Measurements from ENCODE around the gene LRRC42.

GRCh38 chr1:53957194-53957818 lies 11.2 kb downstream of the LRRC42 start:
- TF ChIP-seq ZNF639 (tag by site-specific recombination; IDR thresholded peaks at IDR 0.05) (no peak), ZNF777 (tag by site-specific recombination; IDR thresholded peaks at IDR 0.05; ENCODE audit: borderline replicate concordance) (no peak), ATF2 (tag by site-specific recombination; IDR thresholded peaks at IDR 0.05; ENCODE audit: low read depth) (no peak), TCF7L2 (IDR thresholded peaks at IDR 0.05; ENCODE audit: borderline replicate concordance, low read depth, low read length) (no peak)
- TF ChIP-seq, protein P1, sequence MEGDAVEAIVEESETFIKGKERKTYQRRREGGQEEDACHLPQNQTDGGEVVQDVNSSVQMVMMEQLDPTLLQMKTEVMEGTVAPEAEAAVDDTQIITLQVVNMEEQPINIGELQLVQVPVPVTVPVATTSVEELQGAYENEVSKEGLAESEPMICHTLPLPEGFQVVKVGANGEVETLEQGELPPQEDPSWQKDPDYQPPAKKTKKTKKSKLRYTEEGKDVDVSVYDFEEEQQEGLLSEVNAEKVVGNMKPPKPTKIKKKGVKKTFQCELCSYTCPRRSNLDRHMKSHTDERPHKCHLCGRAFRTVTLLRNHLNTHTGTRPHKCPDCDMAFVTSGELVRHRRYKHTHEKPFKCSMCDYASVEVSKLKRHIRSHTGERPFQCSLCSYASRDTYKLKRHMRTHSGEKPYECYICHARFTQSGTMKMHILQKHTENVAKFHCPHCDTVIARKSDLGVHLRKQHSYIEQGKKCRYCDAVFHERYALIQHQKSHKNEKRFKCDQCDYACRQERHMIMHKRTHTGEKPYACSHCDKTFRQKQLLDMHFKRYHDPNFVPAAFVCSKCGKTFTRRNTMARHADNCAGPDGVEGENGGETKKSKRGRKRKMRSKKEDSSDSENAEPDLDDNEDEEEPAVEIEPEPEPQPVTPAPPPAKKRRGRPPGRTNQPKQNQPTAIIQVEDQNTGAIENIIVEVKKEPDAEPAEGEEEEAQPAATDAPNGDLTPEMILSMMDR (tag by site-specific recombination; IDR thresholded peaks at IDR 0.05), result no peak
- TF ChIP-seq, protein P2, sequence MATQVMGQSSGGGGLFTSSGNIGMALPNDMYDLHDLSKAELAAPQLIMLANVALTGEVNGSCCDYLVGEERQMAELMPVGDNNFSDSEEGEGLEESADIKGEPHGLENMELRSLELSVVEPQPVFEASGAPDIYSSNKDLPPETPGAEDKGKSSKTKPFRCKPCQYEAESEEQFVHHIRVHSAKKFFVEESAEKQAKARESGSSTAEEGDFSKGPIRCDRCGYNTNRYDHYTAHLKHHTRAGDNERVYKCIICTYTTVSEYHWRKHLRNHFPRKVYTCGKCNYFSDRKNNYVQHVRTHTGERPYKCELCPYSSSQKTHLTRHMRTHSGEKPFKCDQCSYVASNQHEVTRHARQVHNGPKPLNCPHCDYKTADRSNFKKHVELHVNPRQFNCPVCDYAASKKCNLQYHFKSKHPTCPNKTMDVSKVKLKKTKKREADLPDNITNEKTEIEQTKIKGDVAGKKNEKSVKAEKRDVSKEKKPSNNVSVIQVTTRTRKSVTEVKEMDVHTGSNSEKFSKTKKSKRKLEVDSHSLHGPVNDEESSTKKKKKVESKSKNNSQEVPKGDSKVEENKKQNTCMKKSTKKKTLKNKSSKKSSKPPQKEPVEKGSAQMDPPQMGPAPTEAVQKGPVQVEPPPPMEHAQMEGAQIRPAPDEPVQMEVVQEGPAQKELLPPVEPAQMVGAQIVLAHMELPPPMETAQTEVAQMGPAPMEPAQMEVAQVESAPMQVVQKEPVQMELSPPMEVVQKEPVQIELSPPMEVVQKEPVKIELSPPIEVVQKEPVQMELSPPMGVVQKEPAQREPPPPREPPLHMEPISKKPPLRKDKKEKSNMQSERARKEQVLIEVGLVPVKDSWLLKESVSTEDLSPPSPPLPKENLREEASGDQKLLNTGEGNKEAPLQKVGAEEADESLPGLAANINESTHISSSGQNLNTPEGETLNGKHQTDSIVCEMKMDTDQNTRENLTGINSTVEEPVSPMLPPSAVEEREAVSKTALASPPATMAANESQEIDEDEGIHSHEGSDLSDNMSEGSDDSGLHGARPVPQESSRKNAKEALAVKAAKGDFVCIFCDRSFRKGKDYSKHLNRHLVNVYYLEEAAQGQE (tag by site-specific recombination; IDR thresholded peaks at IDR 0.05), result no peak
- TF ChIP-seq, protein P3, sequence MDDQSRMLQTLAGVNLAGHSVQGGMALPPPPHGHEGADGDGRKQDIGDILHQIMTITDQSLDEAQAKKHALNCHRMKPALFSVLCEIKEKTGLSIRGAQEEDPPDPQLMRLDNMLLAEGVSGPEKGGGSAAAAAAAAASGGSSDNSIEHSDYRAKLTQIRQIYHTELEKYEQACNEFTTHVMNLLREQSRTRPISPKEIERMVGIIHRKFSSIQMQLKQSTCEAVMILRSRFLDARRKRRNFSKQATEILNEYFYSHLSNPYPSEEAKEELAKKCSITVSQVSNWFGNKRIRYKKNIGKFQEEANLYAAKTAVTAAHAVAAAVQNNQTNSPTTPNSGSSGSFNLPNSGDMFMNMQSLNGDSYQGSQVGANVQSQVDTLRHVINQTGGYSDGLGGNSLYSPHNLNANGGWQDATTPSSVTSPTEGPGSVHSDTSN (CRISPR knock-in tag; IDR thresholded peaks at IDR 0.05), result no peak
